A673 (cell line): Measurements from ENCODE around the gene TH. TPM values are rescaled to one million over a fixed set of nuclear protein-coding genes. Genes with fewer than 3 reads are reported as not detected.

ENCODE experiments used
- BruUV-seq: library from RNA; stranded (reverse); fragments of 400-500 nt; replicated peaks from 2 replicates; lab custom pipeline; 2021; lab: Mats Ljungman, UMichigan
- CTCF ChIA-PET: fragments of 300-600 bp; sonication (Branson Sonifier 250); formaldehyde crosslinking; loops from one replicate; lab custom pipeline; 2022; ENCODE audit warnings: antibody characterized with exemption; lab: Charles Lee
- POLR2A ChIA-PET: fragments of 300-600 bp; sonication (Branson Sonifier 250); formaldehyde crosslinking; loops from one replicate; lab custom pipeline; 2022; ENCODE audit warnings: antibody characterized with exemption; ENCODE audit not compliant: low non-redundant PET; lab: Charles Lee
- DNase-seq: peaks from one replicate; pipeline ENCODE4 v3.0.0-alpha.2; 2015; ENCODE audit warnings: low spot score
- H3K27ac ChIP-seq: fragments of 200-600 bp; sonication (generic); 2 replicates; pipeline ENCODE4 v1.5.1; 2016; ENCODE audit warnings: mixed run types, low read depth, mild to moderate bottlenecking, mixed read lengths, antibody characterized with exemption, low read length; ENCODE audit not compliant: poor library complexity, severe bottlenecking
- H3K27me3 ChIP-seq: fragments of 200-600 bp; sonication (generic); replicated peaks from 2 replicates; pipeline ENCODE4 v1.6.1; 2017; ENCODE audit warnings: mixed run types, low read depth, mild to moderate bottlenecking, mixed read lengths, antibody characterized with exemption, low read length; ENCODE audit not compliant: insufficient read depth, poor library complexity
- H3K36me3 ChIP-seq: fragments of 200-600 bp; sonication (generic); 2 replicates; pipeline ENCODE4 v1.6.1; 2016; ENCODE audit warnings: mixed run types, mild to moderate bottlenecking, mixed read lengths, antibody characterized with exemption, low read length; ENCODE audit not compliant: insufficient read depth, poor library complexity, severe bottlenecking
- H3K4me1 ChIP-seq: fragments of 200-600 bp; sonication (generic); 2 replicates; pipeline ENCODE4 v1.6.1; 2017; ENCODE audit warnings: mixed run types, mild to moderate bottlenecking, mixed read lengths, antibody characterized with exemption, low read length; ENCODE audit not compliant: insufficient read depth, poor library complexity, severe bottlenecking
- H3K4me3 ChIP-seq: fragments of 200-600 bp; sonication (generic); 2 replicates; pipeline ENCODE4 v1.5.1; 2016; ENCODE audit warnings: low read depth, mixed run types, mild to moderate bottlenecking, mixed read lengths, low read length; ENCODE audit not compliant: poor library complexity, severe bottlenecking
- H3K9me3 ChIP-seq: fragments of 200-600 bp; sonication (generic); 2 replicates; pipeline ENCODE4 v1.6.1; 2016; ENCODE audit warnings: mixed run types, low read depth, mild to moderate bottlenecking, mixed read lengths, antibody characterized with exemption, low read length; ENCODE audit not compliant: poor library complexity, severe bottlenecking
- EZH2 ChIP-seq: fragments of 200-600 bp; sonication (generic); IDR thresholded peaks from 2 replicates; pipeline ENCODE4 v1.6.1; 2017; ENCODE audit warnings: borderline replicate concordance, low read depth, mild to moderate bottlenecking, mixed read lengths, antibody characterized with exemption, low read length; ENCODE audit not compliant: poor library complexity, severe bottlenecking
- intact Hi-C: fragments of 100-400 bp; cut with micrococcal nuclease; formaldehyde crosslinking; loops from one replicate; pipeline ENCODE4 v1.10.0; 2022; ENCODE audit not compliant: unreplicated experiment
- total RNA-seq: library from RNA; stranded (reverse); gene quantifications from 2 replicates; pipeline ENCODE4 v1.2.3, GENCODE V29; 2021
- TF ChIP-seq, protein P1 (sequence below): fragments of 300-800, 200-600 bp; sonication (generic); conservative IDR thresholded peaks from 2 replicates; pipeline ENCODE4 v1.5.1; 2017; ENCODE audit warnings: low read depth, mild to moderate bottlenecking, antibody characterized with exemption, low read length, moderate library complexity, mixed read lengths

TH gene
- total RNA-seq, 1 experiment from 2014 or later: not detected

DNA sequence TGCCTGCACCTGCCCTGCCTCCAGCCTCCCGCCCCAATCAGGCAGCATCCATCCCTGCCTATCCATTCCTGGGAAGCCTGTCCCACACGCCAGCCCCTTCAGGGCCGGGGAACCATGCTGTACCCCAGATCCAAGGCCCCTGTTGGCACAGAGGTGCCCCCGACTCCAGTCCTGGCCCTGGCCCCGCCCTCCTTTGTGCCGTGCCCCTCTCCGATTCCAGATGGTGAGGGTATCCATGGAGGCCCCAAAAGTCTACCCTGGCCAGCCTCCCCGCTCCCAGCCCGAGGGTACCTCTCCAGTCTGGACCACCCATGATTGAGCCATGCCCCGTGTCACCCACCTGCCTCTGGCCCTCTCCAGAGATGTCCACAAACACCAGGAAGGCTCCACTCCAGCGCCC, 2.7 kb upstream of the TH start:
- Histone ChIP-seq H3K9me3 (no peaks in the 10 kb centered on the region), H3K27me3 (no peaks in the 10 kb centered on the region), H3K36me3 (no peaks in the 10 kb centered on the region), H3K4me3 (no peak overlapping the region), H3K27ac (no peak overlapping the region), H3K4me1 (no peaks in the 10 kb centered on the region)
- TF ChIP-seq EZH2: no peak
- TF ChIP-seq, protein P1, sequence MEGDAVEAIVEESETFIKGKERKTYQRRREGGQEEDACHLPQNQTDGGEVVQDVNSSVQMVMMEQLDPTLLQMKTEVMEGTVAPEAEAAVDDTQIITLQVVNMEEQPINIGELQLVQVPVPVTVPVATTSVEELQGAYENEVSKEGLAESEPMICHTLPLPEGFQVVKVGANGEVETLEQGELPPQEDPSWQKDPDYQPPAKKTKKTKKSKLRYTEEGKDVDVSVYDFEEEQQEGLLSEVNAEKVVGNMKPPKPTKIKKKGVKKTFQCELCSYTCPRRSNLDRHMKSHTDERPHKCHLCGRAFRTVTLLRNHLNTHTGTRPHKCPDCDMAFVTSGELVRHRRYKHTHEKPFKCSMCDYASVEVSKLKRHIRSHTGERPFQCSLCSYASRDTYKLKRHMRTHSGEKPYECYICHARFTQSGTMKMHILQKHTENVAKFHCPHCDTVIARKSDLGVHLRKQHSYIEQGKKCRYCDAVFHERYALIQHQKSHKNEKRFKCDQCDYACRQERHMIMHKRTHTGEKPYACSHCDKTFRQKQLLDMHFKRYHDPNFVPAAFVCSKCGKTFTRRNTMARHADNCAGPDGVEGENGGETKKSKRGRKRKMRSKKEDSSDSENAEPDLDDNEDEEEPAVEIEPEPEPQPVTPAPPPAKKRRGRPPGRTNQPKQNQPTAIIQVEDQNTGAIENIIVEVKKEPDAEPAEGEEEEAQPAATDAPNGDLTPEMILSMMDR: no peak
- intact Hi-C loops: no loop called here
- ChIA-PET CTCF (no interaction called here), POLR2A (no interaction called here)
- no TSS peak for BruUV-seq
- DNase-seq: no peak

DNA sequence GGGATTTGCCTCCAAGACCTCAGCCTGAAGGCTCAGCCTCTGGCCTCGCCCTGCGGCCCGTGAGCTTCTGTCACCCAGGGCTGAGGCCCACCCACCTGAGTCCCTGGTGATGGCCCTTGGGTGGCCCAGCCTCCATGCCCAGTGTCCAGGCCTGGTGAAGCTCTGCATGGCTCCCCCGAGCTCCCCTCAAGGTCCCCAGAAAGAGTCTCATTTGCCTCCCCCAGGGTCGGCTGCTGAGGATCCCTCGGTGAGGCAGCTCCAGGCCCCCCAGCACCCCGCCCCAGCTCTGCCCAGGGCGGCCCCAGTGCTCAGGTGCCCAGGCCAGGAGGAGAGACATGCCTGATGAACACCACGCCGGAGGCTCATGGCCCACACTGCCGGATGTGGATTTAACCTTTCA, 2.1 kb upstream of the TH start:
- Histone ChIP-seq H3K27ac (no peak overlapping the region), H3K4me1 (no peaks in the 10 kb centered on the region), H3K9me3 (no peaks in the 10 kb centered on the region), H3K36me3 (no peaks in the 10 kb centered on the region), H3K27me3 (no peaks in the 10 kb centered on the region), H3K4me3 (no peak overlapping the region)
- BruUV-seq: no TSS peak
- ChIA-PET CTCF (no interaction called here), POLR2A (no interaction called here)
- no peak for DNase-seq
- intact Hi-C loops: no loop called here
- TF ChIP-seq, protein P1: no peak
- no peak for TF ChIP-seq EZH2

DNA sequence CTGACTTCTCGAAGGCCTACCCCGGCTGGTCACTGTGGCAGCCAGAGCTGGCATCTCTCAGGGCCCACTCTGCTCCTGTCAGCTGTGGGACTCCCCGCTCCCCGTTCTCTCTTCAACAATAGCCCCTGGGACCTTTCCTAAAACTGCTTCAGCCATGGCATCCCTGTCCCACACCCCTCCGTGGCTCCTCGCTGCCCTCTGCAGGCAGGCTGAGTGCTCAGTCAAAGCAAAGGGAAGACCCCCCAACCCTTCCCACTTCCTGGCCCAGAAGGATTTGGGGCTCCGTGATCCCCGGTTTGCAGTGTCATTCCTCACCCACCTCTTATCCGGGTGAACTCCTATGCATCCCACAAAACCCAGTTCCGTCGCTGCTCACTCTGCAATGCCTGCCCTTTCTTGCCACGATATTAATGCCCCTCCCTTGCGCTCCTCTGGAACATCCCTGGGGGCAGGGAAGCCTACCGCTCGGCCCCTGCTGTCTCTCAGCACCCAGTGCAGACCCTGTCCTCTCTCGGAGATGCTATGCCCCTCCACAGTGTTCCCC, 1.6 kb upstream of the TH start:
- no peaks in the 10 kb centered on the region for H3K9me3 ChIP-seq
- ChIA-PET POLR2A (no interaction called here), CTCF (no interaction called here)
- no peak overlapping the region for H3K27ac ChIP-seq
- no peak for TF ChIP-seq EZH2
- TF ChIP-seq, protein P1: peak; percentile 47
- intact Hi-C loops: no loop called here
- H3K4me1 ChIP-seq: no peaks in the 10 kb centered on the region
- no peak for DNase-seq
- H3K4me3 ChIP-seq: no peak overlapping the region
- no peaks in the 10 kb centered on the region for H3K27me3 ChIP-seq
- BruUV-seq: no TSS peak
- H3K36me3 ChIP-seq: no peaks in the 10 kb centered on the region
